ENCODE data around the gene PDK2. TPM values are rescaled to one million over a fixed set of nuclear protein-coding genes. Genes with fewer than 3 reads are reported as not detected.
A peak's percentile ranks its signal among the peaks of the same experiment; 100 is the strongest.

Gene PDK2
- total and polyA plus RNA-seq, 5 donors from 2014 or later = 25.2 to 65.2 (median 48.0) TPM

DNA sequence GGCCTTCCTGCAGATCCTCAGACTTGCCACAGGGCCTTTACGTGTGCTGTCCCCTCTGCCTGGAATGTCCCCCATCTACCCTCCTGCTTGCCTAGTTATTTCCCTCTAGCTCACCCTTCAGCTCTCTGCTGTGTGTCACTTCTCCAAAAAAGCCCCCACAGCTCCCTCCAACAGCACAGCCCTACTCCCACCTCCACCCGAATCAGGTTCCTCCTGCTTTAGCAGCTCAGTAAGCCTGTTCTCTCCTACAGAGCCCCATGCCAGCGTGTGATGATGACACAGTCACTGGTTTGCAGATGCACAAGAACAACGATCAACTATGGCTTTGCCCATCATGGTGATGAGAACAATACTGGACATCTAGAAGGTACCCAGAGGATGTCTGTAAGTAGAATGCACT lies 41.9 kb downstream of the PDK2 start:
- no peak for DNase-seq
- no peaks in the 10 kb centered on the region for H3K27me3 Mint-ChIP-seq
- no peak for ATAC-seq (ENCODE audit: low read depth in 2 of 2)
- Histone ChIP-seq H3K27ac (ENCODE audit: insufficient read depth, low read length, poor library complexity, severe bottlenecking) (no peak overlapping the region), H3K4me1 (ENCODE audit: control insufficient read depth, insufficient read depth, low read length, poor library complexity, severe bottlenecking) (peaks cover 27% of the 10 kb centered on the region), H3K36me3 (ENCODE audit: control insufficient read depth, insufficient read depth, low read length) (peaks cover 72% of the 10 kb centered on the region), H3K4me3 (ENCODE audit: low read depth, low read length) (no peak overlapping the region), H3K27me3 (ENCODE audit: control insufficient read depth, insufficient read depth, low read length) (no peaks in the 10 kb centered on the region), H3K9me3 (ENCODE audit: control insufficient read depth in 2 of 2, low read length in 2 of 2) (no peaks in the 10 kb centered on the region)
- no peak overlapping the region for H3K4me3 Mint-ChIP-seq
- H3K9me3 Mint-ChIP-seq = peaks cover 0 to 3% (median 0%) of the 10 kb centered on the region in 7 donors
- peaks cover 6 to 34% (median 23%) of the 10 kb centered on the region in 4 donors for H3K4me1 Mint-ChIP-seq
- no peak overlapping the region for H3K27ac Mint-ChIP-seq
- peaks cover 49% of the 10 kb centered on the region for H3K36me3 Mint-ChIP-seq

DNA sequence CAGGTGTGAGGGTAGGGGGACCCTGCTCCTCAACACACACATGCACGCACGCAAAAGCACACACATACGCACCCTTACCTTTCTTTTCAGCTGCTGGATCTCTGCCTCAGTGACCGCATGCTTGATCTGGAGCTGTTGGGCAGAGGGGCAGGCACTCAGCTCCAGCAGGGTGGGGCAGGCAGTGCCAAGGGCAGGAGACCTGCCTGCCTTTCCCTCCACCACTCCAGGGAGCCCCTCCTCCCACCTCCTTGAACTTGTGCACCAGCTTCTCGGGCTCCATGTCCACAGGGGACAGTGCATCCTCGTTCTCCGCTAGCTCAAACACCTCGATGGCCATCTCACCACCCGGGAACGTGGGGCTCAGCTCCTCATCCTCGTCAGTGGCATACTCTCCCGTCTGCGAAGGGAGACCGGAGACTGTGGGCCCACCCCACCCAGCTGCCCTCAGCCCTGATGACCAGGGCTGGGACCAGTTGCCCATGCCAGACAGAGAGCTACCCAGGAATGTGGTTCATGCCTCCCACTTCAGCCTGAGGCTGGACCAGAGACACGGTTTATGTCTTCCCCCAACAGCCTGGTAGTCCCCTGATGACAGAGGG lies 44.1 kb downstream of the PDK2 start:
- H3K36me3 Mint-ChIP-seq = peaks cover 57% of the 10 kb centered on the region
- ATAC-seq (ENCODE audit: low read depth in 2 of 2) (no peak), DNase-seq (no peak)
- H3K9me3 ChIP-seq (ENCODE audit: control insufficient read depth in 2 of 2, low read length in 2 of 2) = no peaks in the 10 kb centered on the region
- no peaks in the 10 kb centered on the region for H3K27me3 Mint-ChIP-seq
- no peak overlapping the region for H3K27ac ChIP-seq (ENCODE audit: insufficient read depth, low read length, poor library complexity, severe bottlenecking)
- H3K27ac Mint-ChIP-seq = no peak overlapping the region
- H3K4me3 Mint-ChIP-seq = peak overlapping the region in 1 of 4 donors; percentile 68
- no peak overlapping the region for H3K4me3 ChIP-seq (ENCODE audit: low read depth, low read length)
- H3K27me3 ChIP-seq (ENCODE audit: control insufficient read depth, insufficient read depth, low read length) = no peaks in the 10 kb centered on the region
- peaks cover 0 to 1% (median 0%) of the 10 kb centered on the region in 7 donors for H3K9me3 Mint-ChIP-seq
- peaks cover 91% of the 10 kb centered on the region for H3K36me3 ChIP-seq (ENCODE audit: control insufficient read depth, insufficient read depth, low read length)
- peaks cover 6 to 54% (median 31%) of the 10 kb centered on the region in 4 donors for H3K4me1 Mint-ChIP-seq
- H3K4me1 ChIP-seq (ENCODE audit: control insufficient read depth, insufficient read depth, low read length, poor library complexity, severe bottlenecking) = peaks cover 46% of the 10 kb centered on the region

DNA sequence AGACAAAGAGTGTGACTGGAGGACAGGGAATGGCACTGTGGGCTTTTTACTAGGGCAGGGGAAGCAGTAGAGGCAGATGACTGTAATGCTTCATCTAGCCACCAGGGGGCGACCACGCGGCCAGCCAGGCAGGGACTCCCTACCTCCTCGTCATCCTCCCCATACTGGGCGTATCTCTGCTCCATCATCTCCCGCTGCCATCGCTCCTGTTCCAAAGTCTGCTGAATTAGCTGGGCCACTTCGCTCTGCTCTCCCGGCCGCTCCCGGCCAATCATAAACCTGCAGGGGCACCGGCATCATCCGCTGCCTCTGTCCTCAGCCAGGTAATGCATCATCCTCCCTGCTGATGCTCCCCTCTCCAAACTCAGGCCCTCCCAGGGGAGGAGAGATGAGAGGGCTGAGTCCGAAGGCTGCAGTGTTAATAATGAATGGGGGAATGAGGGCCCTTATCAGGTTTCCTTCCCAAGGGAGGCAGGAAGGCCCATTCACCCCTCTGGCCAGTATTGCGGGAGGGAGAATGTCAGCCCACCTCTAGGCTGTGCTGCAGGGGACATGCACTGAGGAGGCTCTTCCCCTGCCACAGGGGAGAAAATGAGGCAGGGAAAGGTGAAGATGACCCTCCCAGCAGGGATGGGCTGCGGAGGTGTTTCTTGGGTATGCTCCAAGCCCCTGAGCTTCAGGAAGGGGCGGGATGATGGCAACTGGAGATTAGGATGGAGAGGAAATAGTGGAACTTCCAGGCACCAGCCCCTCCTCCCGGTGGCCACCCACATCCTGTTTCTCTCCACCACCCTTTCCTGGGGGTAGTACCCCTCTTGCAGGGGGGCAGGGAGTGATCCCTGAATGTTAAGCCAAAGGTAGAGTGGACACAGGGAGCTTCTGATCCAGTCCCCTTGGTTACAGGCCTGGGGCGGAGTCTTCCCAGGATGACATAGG lies 45.1 kb downstream of the PDK2 start:
- peak overlapping the region; percentile 42 for H3K27ac ChIP-seq (ENCODE audit: insufficient read depth, low read length, poor library complexity, severe bottlenecking)
- Mint-ChIP-seq H3K27ac (peak overlapping the region; percentile 65 to 73 (median 72)), H3K4me3 (peak overlapping the region; percentile 16 to 82 (median 70)), H3K36me3 (peaks cover 63% of the 10 kb centered on the region), H3K4me1 (peaks cover 6 to 62% (median 33%) of the 10 kb centered on the region in 4 donors), H3K27me3 (no peaks in the 10 kb centered on the region), H3K9me3 (peaks cover 0 to 1% (median 0%) of the 10 kb centered on the region in 7 donors)
- H3K27me3 ChIP-seq (ENCODE audit: control insufficient read depth, insufficient read depth, low read length) = no peaks in the 10 kb centered on the region
- H3K36me3 ChIP-seq (ENCODE audit: control insufficient read depth, insufficient read depth, low read length) = peaks cover 91% of the 10 kb centered on the region
- no peaks in the 10 kb centered on the region for H3K9me3 ChIP-seq (ENCODE audit: control insufficient read depth in 2 of 2, low read length in 2 of 2)
- peak overlapping the region; percentile 44 for H3K4me3 ChIP-seq (ENCODE audit: low read depth, low read length)
- peak; percentile 83 to 85 for ATAC-seq (ENCODE audit: low read depth in 2 of 2)
- peak; percentile 74 to 79 (median 75) for DNase-seq
- H3K4me1 ChIP-seq (ENCODE audit: control insufficient read depth, insufficient read depth, low read length, poor library complexity, severe bottlenecking) = peaks cover 52% of the 10 kb centered on the region

DNA sequence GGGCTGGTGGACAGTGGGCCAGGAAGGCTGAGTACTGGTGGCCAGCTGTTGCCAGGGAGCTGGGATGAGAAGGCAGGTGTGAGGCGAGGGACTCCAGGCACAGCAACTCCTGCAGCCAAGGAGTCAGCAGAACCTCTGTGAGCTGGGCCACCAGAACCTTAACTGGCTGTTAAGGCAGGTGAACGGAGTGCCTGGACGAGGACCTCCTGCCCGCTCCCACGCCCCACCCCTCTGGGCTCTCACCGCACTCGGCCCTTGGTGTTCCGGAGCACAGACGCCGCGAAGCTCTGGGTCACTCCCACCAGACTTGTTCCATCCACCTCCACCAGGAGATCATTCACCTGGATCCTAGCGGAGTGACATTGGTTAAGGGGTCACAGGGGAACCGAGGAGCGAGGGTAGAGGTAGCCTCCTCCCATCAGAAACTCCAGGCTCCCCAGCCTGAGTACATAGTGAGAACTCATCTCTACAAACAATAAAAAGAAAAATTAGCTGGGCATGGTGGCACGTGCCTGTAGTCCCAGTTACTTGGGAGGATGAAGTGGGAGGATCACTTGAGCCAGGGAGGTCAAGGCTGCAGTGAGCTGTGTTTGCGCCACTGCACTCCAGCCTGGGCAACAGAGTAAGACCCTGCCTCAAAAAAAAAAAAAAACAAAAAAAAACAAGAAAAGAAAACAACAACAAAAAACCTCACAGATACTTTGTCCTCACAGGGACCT lies 46.0 kb downstream of the PDK2 start:
- peak overlapping the region; percentile 73 to 93 (median 90) for H3K27ac Mint-ChIP-seq
- no peaks in the 10 kb centered on the region for H3K27me3 Mint-ChIP-seq
- H3K36me3 ChIP-seq (ENCODE audit: control insufficient read depth, insufficient read depth, low read length) = peaks cover 81% of the 10 kb centered on the region
- H3K9me3 Mint-ChIP-seq = peaks cover 0 to 1% (median 0%) of the 10 kb centered on the region in 7 donors
- no peak for DNase-seq
- no peak for ATAC-seq (ENCODE audit: low read depth in 2 of 2)
- H3K27me3 ChIP-seq (ENCODE audit: control insufficient read depth, insufficient read depth, low read length) = no peaks in the 10 kb centered on the region
- H3K4me1 ChIP-seq (ENCODE audit: control insufficient read depth, insufficient read depth, low read length, poor library complexity, severe bottlenecking) = peaks cover 62% of the 10 kb centered on the region
- peak overlapping the region in 3 of 4 donors; percentile 71 to 82 (median 72) for H3K4me3 Mint-ChIP-seq
- H3K4me1 Mint-ChIP-seq = peaks cover 6 to 72% (median 39%) of the 10 kb centered on the region in 4 donors
- peaks cover 65% of the 10 kb centered on the region for H3K36me3 Mint-ChIP-seq
- peak overlapping the region; percentile 42 for H3K27ac ChIP-seq (ENCODE audit: insufficient read depth, low read length, poor library complexity, severe bottlenecking)
- H3K4me3 ChIP-seq (ENCODE audit: low read depth, low read length) = no peak overlapping the region
- H3K9me3 ChIP-seq (ENCODE audit: control insufficient read depth in 2 of 2, low read length in 2 of 2) = no peaks in the 10 kb centered on the region

DNA sequence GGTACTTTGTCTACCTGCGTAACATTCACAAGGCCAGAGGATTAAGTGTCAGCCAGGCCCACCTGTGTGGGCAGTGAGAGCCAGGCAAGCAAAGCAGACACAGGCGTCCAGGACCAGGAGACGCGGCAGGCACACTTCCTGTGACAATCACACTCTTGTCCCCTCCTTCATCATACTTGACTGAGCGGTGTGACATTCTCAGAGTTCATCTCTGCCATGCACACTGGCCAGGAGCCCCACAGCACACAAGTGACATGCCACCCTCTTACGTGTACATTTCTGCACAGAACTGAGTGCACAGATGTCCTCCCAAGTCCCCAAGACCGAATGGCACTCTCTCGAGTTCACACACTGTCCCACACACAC lies 46.6 kb downstream of the PDK2 start:
- peak overlapping the region in 3 of 4 donors; percentile 71 to 82 (median 72) for H3K4me3 Mint-ChIP-seq
- peaks cover 6 to 77% (median 42%) of the 10 kb centered on the region in 4 donors for H3K4me1 Mint-ChIP-seq
- no peaks in the 10 kb centered on the region for H3K27me3 Mint-ChIP-seq
- peak in 1 of 3 donors; percentile 21 for DNase-seq
- Histone ChIP-seq H3K36me3 (ENCODE audit: control insufficient read depth, insufficient read depth, low read length) (peaks cover 76% of the 10 kb centered on the region), H3K9me3 (ENCODE audit: control insufficient read depth in 2 of 2, low read length in 2 of 2) (no peaks in the 10 kb centered on the region), H3K4me1 (ENCODE audit: control insufficient read depth, insufficient read depth, low read length, poor library complexity, severe bottlenecking) (peaks cover 68% of the 10 kb centered on the region), H3K27ac (ENCODE audit: insufficient read depth, low read length, poor library complexity, severe bottlenecking) (no peak overlapping the region), H3K4me3 (ENCODE audit: low read depth, low read length) (no peak overlapping the region), H3K27me3 (ENCODE audit: control insufficient read depth, insufficient read depth, low read length) (no peaks in the 10 kb centered on the region)
- peaks cover 60% of the 10 kb centered on the region for H3K36me3 Mint-ChIP-seq
- ATAC-seq (ENCODE audit: low read depth in 2 of 2) = peak in 1 of 2 donors; percentile 3
- H3K9me3 Mint-ChIP-seq = no peaks in the 10 kb centered on the region
- peak overlapping the region; percentile 64 to 90 (median 66) for H3K27ac Mint-ChIP-seq

DNA sequence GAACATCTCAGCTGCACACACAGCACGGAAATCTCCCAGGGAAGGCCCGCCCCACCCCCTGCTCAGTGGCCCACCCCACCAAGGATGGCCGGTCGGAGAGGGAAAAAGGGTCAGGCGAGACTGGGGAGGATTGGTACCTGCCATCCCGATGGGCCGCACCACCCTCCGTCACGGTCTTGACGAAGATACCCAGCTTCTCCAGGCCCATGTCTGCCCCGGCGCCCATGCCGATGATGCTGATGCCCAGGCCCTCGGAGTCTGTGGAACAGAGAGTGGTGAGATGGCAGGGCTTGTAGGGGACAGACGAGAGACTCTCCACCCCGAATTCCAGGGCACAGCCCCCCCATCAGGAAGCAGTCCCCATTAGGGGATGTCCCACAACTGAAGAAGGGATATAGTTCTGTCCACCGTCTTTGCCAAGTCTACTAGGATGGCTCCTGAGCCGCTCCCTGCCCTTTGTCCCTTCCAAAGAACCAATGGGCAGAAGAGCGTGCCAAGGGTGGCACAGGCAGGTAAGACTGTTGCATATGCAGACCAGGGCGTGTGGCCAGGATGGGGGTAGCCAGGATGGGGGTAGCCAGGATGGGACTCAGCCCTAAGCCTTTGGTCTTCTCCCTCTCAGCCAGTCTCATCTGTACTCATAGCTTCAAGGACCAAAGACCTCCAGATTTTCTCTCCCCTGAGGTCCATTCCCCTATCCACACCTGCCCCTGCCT lies 48.5 kb downstream of the PDK2 start:
- ATAC-seq (ENCODE audit: low read depth in 2 of 2) (no peak), DNase-seq (no peak)
- H3K36me3 ChIP-seq (ENCODE audit: control insufficient read depth, insufficient read depth, low read length) = peaks cover 57% of the 10 kb centered on the region
- H3K36me3 Mint-ChIP-seq = peaks cover 42% of the 10 kb centered on the region
- no peaks in the 10 kb centered on the region for H3K27me3 ChIP-seq (ENCODE audit: control insufficient read depth, insufficient read depth, low read length)
- H3K4me1 ChIP-seq (ENCODE audit: control insufficient read depth, insufficient read depth, low read length, poor library complexity, severe bottlenecking) = peaks cover 86% of the 10 kb centered on the region
- H3K27ac Mint-ChIP-seq = peak overlapping the region; percentile 9 to 72 (median 35)
- no peaks in the 10 kb centered on the region for H3K27me3 Mint-ChIP-seq
- H3K27ac ChIP-seq (ENCODE audit: insufficient read depth, low read length, poor library complexity, severe bottlenecking) = no peak overlapping the region
- H3K4me1 Mint-ChIP-seq = peaks cover 6 to 89% (median 48%) of the 10 kb centered on the region in 4 donors
- no peak overlapping the region for H3K4me3 ChIP-seq (ENCODE audit: low read depth, low read length)
- peak overlapping the region in 3 of 4 donors; percentile 0 to 63 (median 13) for H3K4me3 Mint-ChIP-seq
- H3K9me3 Mint-ChIP-seq = peaks cover 0 to 2% (median 0%) of the 10 kb centered on the region in 7 donors
- H3K9me3 ChIP-seq (ENCODE audit: control insufficient read depth in 2 of 2, low read length in 2 of 2) = no peaks in the 10 kb centered on the region

DNA sequence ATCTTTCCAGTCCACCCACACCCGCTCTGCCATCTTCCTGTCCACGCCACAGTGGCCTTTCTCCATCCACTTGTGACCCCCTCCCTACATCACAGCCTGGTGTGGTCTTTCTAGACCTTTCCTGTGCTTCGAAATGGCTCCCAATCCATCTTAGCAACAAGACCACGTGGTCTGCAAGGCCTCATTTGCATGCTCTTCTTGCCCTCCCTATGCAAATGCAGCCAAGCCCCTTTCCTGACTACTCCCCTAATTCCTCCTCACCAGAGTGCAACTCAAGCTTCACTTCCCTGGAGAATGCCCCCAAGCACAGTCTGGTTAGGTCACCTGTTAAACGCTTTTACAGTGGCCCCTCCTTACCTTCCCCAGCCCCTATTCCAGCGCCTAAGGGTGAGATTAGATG lies 49.2 kb downstream of the PDK2 start:
- H3K4me1 Mint-ChIP-seq = peaks cover 6 to 91% (median 48%) of the 10 kb centered on the region in 4 donors
- no peak overlapping the region for H3K27ac ChIP-seq (ENCODE audit: insufficient read depth, low read length, poor library complexity, severe bottlenecking)
- H3K4me3 Mint-ChIP-seq = peak overlapping the region in 3 of 4 donors; percentile 0 to 63 (median 39)
- no peak for ATAC-seq (ENCODE audit: low read depth in 2 of 2)
- no peaks in the 10 kb centered on the region for H3K27me3 ChIP-seq (ENCODE audit: control insufficient read depth, insufficient read depth, low read length)
- peaks cover 0 to 2% (median 0%) of the 10 kb centered on the region in 7 donors for H3K9me3 Mint-ChIP-seq
- H3K9me3 ChIP-seq (ENCODE audit: control insufficient read depth in 2 of 2, low read length in 2 of 2) = no peaks in the 10 kb centered on the region
- peak overlapping the region in 2 of 3 donors; percentile 35 to 72 for H3K27ac Mint-ChIP-seq
- peaks cover 42% of the 10 kb centered on the region for H3K36me3 Mint-ChIP-seq
- peaks cover 49% of the 10 kb centered on the region for H3K36me3 ChIP-seq (ENCODE audit: control insufficient read depth, insufficient read depth, low read length)
- no peak for DNase-seq
- no peak overlapping the region for H3K4me3 ChIP-seq (ENCODE audit: low read depth, low read length)
- peaks cover 87% of the 10 kb centered on the region for H3K4me1 ChIP-seq (ENCODE audit: control insufficient read depth, insufficient read depth, low read length, poor library complexity, severe bottlenecking)
- no peaks in the 10 kb centered on the region for H3K27me3 Mint-ChIP-seq

Measured in CD4-positive, CD25-positive, alpha-beta regulatory T cell (primary cell).